Right ventricle myocardium superior (tissue), 1 donor: ENCODE data around the gene VTN. TPM values are rescaled to one million over a fixed set of nuclear protein-coding genes. Genes with fewer than 3 reads are reported as not detected.
"Not testable (repeated sequence)": the region's sequence is repeated elsewhere in the genome, so short reads cannot be mapped to it uniquely, and the experiment has no call there.

Experiments used
- ATAC-seq: fragments of 200-7000 bp; cut with Tn5 transposase; one replicate; pipeline ENCODE4 v1.9.1; 2020; ENCODE audit warnings: mild to moderate bottlenecking; ENCODE audit not compliant: poor library complexity
- DNase-seq: peaks from one replicate; pipeline ENCODE4 v3.0.0-alpha.2; 2020
- intact Hi-C: fragments of 100-400 bp; cut with DNase I; formaldehyde crosslinking; loops from one replicate; pipeline ENCODE4 v1.11.2; 2022
- total RNA-seq: library from RNA; stranded (reverse); fragmentation: NEBNext Ultra II Directional; extraction: Animal tissue kit (Norgen Biotek cat#: 25700); gene quantifications from one replicate; pipeline ENCODE4 v1.2.1, GENCODE V29; 2021
- donor health status: DM: no; HTN: yes; CAD: no; lungs with severe emphysema.

Gene VTN
- total RNA-seq, 1 donor from 2014 or later = 30.2 TPM

GRCh38 chr17:28347261-28347891 is 22.7 kb downstream of the VTN start:
- ATAC-seq (no peak), DNase-seq (no peak)
- intact Hi-C loops = no loop called here

- intact Hi-C loops = no loop called here
- DNase-seq (no peak), ATAC-seq (peak; percentile 50)
These were observed 23.3 kb downstream of the VTN start for GRCh38 chr17:28346746-28347246.

- intact Hi-C loops = no loop called here
- ATAC-seq (no peak), DNase-seq (no peak)
These were observed 23.9 kb downstream of the VTN start for GRCh38 chr17:28346199-28346580.

GRCh38 chr17:28345419-28346198 is 24.5 kb downstream of the VTN start:
- intact Hi-C loops = no loop called here
- DNase-seq (no peak), ATAC-seq (peak; percentile 54)

- ATAC-seq (no peak), DNase-seq (no peak)
- intact Hi-C loops = no loop called here
These were observed 25.6 kb downstream of the VTN start for GRCh38 chr17:28344435-28344901.

GRCh38 chr17:28344011-28344410 is 26.1 kb downstream of the VTN start:
- ATAC-seq = no peak
- no peak for DNase-seq
- intact Hi-C loops = no loop called here

- DNase-seq (no peak), ATAC-seq (no peak)
- intact Hi-C loops = no loop called here
These were observed 26.6 kb downstream of the VTN start for GRCh38 chr17:28343491-28343932.

- ATAC-seq (no peak), DNase-seq (no peak)
- intact Hi-C loops = no loop called here
These were observed 27.8 kb downstream of the VTN start for GRCh38 chr17:28342313-28342712.

- intact Hi-C loops = no loop called here
- no peak for DNase-seq
- ATAC-seq = no peak
These were observed 28.6 kb downstream of the VTN start for GRCh38 chr17:28341516-28341915.

GRCh38 chr17:28340374-28340773 is 29.7 kb downstream of the VTN start:
- no peak for DNase-seq
- intact Hi-C loops = no loop called here
- no peak for ATAC-seq

GRCh38 chr17:28339431-28339830 is 30.7 kb downstream of the VTN start:
- intact Hi-C loops = no loop called here
- no peak for DNase-seq
- no peak for ATAC-seq

GRCh38 chr17:28338769-28339212 is 31.3 kb downstream of the VTN start:
- ATAC-seq, DNase-seq, intact Hi-C loops: not testable (repeated sequence)

GRCh38 chr17:28338056-28338768 is 31.9 kb downstream of the VTN start:
- intact Hi-C loops = no loop called here

GRCh38 chr17:28335959-28336871 is 33.9 kb downstream of the VTN start:
- DNase-seq (peak; percentile 70), ATAC-seq (peak; percentile 8)
- intact Hi-C loops = no loop called here

More at GRCh38 chr17:28338056-28338768, 31.9 kb downstream of the VTN start:
- DNase-seq = no peak
- no peak for ATAC-seq

- intact Hi-C loops = no loop called here
- peak; percentile 98 for ATAC-seq
- DNase-seq = peak; percentile 99
These were observed 34.7 kb downstream of the VTN start, which contains the start of the genes IFT20 and TNFAIP1 for GRCh38 chr17:28335201-28335958. Gene IFT20, minus strand, starts transcription at chr17:28335472. Its CDS starts 3,487 bp downstream, at chr17:28331985. Gene TNFAIP1, plus strand, starts transcription at chr17:28335761. Its CDS starts 3,761 bp downstream, at chr17:28339522.

- DNase-seq = no peak
- intact Hi-C loops = no loop called here
- ATAC-seq = no peak
These were observed 35.4 kb downstream of the VTN start for GRCh38 chr17:28334666-28335200.

GRCh38 chr17:28334171-28334570 is 35.9 kb downstream of the VTN start:
- DNase-seq (no peak), ATAC-seq (no peak)
- intact Hi-C loops = no loop called here
